ENCODE results near the gene ADAMTS2.

DNA sequence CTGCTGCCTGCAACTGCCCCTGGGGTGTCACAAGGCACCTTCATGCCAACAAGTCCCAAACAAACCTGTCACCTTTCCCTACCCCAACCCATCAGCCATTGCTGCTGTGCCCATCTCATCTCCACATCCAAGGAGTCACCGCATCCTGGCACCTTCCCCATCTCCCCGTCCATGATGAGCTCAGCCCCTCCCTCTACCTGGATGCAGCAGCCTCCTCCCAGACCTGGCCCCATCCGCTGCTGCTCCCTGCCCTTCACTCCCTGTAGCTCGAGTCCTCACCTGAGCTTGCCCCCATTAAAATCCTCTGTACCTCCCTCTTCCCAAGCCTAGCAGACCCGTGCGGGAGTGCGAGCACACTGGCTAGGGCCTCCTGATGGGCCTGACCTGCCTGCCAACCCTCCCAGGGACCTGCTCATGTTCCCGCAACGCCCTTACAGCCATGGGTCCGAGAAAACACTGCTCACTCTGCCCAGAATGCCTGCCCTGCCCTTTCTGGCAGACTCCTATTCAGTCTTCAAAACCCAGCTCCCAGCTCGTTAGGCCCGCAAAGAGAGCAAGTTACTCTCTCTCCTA, 110.6 kb downstream of the ADAMTS2 start:
- TF ChIP-seq, protein P1, sequence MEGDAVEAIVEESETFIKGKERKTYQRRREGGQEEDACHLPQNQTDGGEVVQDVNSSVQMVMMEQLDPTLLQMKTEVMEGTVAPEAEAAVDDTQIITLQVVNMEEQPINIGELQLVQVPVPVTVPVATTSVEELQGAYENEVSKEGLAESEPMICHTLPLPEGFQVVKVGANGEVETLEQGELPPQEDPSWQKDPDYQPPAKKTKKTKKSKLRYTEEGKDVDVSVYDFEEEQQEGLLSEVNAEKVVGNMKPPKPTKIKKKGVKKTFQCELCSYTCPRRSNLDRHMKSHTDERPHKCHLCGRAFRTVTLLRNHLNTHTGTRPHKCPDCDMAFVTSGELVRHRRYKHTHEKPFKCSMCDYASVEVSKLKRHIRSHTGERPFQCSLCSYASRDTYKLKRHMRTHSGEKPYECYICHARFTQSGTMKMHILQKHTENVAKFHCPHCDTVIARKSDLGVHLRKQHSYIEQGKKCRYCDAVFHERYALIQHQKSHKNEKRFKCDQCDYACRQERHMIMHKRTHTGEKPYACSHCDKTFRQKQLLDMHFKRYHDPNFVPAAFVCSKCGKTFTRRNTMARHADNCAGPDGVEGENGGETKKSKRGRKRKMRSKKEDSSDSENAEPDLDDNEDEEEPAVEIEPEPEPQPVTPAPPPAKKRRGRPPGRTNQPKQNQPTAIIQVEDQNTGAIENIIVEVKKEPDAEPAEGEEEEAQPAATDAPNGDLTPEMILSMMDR (IDR thresholded peaks at IDR 0.05) = no peak
- no peak for TF ChIP-seq POLR2A (IDR thresholded peaks at IDR 0.05)
